ENCODE results near the gene ZNF493.

The ZNF493 gene

DNA sequence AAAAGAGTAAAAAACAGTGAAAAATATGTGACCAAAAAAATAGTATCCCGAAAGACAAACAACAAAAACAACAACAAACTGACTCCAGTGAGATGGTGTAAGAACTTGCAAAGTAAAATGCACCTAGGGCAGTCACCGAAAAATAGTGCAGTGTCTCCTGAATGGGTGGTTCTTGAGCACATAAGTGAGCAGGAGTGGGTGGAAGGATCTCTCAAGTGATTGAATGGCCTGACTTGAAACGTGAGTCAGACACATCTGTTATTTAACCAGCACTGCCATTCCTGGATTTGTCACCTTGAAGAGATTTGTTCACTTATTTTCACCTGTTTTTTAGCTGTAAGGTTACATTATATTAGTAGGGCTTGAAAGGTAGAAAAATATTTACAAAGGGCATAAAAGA is 34.6 kb upstream of the ZNF493 start:
- Histone ChIP-seq H3K27me3 (ENCODE audit: low read length) (no peaks in the 10 kb centered on the region), H3K79me2 (ENCODE audit: insufficient read depth, low read length) (peaks cover 49% of the 10 kb centered on the region), H3K9me2 (replicated peaks; ENCODE audit: insufficient read depth, low read length) (no peaks in the 10 kb centered on the region), H3K4me3 (ENCODE audit: insufficient read depth, low read length, poor library complexity, severe bottlenecking) (no peak overlapping the region), H2AFZ (ENCODE audit: low read depth, low read length, severe bottlenecking) (no peak overlapping the region), H3K9ac (ENCODE audit: low read length) (no peak overlapping the region), H3K36me3 (ENCODE audit: low read length) (peaks cover 58% of the 10 kb centered on the region), H3K4me2 (ENCODE audit: low read depth, low read length, poor library complexity, severe bottlenecking) (no peak overlapping the region), H3K9me3 (ENCODE audit: insufficient read depth, low read length) (no peaks in the 10 kb centered on the region), H3K27ac (ENCODE audit: low read depth, low read length) (no peak overlapping the region), H4K20me1 (ENCODE audit: low read depth, low read length) (no peaks in the 10 kb centered on the region), H3F3A (ENCODE audit: insufficient read depth) (no peaks in the 10 kb centered on the region)
- TF ChIP-seq, protein P1, sequence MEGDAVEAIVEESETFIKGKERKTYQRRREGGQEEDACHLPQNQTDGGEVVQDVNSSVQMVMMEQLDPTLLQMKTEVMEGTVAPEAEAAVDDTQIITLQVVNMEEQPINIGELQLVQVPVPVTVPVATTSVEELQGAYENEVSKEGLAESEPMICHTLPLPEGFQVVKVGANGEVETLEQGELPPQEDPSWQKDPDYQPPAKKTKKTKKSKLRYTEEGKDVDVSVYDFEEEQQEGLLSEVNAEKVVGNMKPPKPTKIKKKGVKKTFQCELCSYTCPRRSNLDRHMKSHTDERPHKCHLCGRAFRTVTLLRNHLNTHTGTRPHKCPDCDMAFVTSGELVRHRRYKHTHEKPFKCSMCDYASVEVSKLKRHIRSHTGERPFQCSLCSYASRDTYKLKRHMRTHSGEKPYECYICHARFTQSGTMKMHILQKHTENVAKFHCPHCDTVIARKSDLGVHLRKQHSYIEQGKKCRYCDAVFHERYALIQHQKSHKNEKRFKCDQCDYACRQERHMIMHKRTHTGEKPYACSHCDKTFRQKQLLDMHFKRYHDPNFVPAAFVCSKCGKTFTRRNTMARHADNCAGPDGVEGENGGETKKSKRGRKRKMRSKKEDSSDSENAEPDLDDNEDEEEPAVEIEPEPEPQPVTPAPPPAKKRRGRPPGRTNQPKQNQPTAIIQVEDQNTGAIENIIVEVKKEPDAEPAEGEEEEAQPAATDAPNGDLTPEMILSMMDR (IDR thresholded peaks at IDR 0.05; ENCODE audit: insufficient read depth, low read length, poor library complexity, severe bottlenecking): no peak
- TF ChIP-seq EZH2phosphoT487 (conservative IDR thresholded peaks at IDR 0.05; ENCODE audit: low read length): no peak

DNA sequence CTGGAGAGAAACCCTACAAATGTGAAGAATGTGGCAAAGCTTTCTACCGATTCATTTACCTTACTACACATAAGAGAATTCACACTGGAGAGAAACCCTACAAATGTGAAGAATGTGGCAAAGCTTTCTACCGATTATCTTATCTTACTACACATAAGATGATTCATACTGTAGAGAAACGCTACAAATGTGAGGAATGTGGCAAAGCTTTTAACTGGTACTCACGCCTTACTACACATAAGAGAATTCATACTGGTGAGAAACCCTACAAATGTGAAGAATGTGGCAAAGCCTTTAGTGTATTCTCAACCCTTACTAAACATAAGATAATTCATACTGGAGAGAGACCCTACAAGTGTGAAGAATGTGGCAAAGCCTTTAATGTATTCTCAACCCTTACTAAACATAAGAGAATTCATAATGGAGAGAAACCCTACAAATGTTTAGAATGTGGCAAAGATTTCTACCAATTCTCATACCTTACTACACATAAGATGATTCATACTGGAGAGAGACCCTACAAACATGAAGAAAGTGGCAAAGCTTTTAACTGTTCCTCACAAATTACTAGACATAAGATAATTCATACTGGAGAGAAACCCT is 12.9 kb upstream of the ZNF493 start:
- Histone ChIP-seq H3F3A (ENCODE audit: insufficient read depth) (0 out of 2 replicates have a peak, but pooled peaks cover 3% of the 10 kb centered on the region), H3K4me2 (ENCODE audit: low read depth, low read length, poor library complexity, severe bottlenecking) (no peak overlapping the region), H3K79me2 (ENCODE audit: insufficient read depth, low read length) (no peaks in the 10 kb centered on the region), H2AFZ (ENCODE audit: low read depth, low read length, severe bottlenecking) (no peak overlapping the region), H3K9me2 (replicated peaks; ENCODE audit: insufficient read depth, low read length) (no peaks in the 10 kb centered on the region), H3K9me3 (ENCODE audit: insufficient read depth, low read length) (peaks cover 61% of the 10 kb centered on the region; the same call in 1 of the 2 replicates), H3K4me3 (ENCODE audit: insufficient read depth, low read length, poor library complexity, severe bottlenecking) (no peak overlapping the region), H3K27me3 (ENCODE audit: low read length) (no peaks in the 10 kb centered on the region), H3K9ac (ENCODE audit: low read length) (no peak overlapping the region), H3K36me3 (ENCODE audit: low read length) (peaks cover 36% of the 10 kb centered on the region), H3K27ac (ENCODE audit: low read depth, low read length) (no peak overlapping the region), H4K20me1 (ENCODE audit: low read depth, low read length) (no peaks in the 10 kb centered on the region)
- TF ChIP-seq, protein P1 (IDR thresholded peaks at IDR 0.05; ENCODE audit: insufficient read depth, low read length, poor library complexity, severe bottlenecking): no peak
- TF ChIP-seq EZH2phosphoT487 (conservative IDR thresholded peaks at IDR 0.05; ENCODE audit: low read length): no peak

DNA sequence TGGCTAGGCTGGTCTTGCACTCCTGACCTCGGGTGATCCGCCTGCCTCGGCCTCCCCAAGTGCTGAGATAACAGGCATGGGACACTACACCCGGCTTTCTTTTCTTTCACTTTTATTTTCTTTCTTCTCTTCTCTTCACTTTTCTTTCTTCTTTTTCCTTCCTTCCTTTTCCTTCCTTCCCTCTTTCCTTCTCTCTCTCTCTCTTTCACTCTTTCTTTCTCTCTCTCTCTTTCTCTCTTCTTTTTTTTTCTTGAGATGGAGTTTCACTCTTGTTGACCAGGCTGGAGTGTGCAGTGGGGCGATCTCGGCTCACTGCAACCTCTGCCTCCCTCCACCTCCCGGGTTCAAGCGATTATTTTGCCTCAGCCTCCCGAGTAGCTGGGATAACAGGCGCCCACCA is 812 bp upstream of the ZNF493 start:
- no peaks in the 10 kb centered on the region for H3K9me2 ChIP-seq (replicated peaks; ENCODE audit: insufficient read depth, low read length)
- no peaks in the 10 kb centered on the region for H3F3A ChIP-seq (ENCODE audit: insufficient read depth)
- TF ChIP-seq, protein P1 (IDR thresholded peaks at IDR 0.05; ENCODE audit: insufficient read depth, low read length, poor library complexity, severe bottlenecking): no peak
- no peak for TF ChIP-seq EZH2phosphoT487 (conservative IDR thresholded peaks at IDR 0.05; ENCODE audit: low read length)
- peaks cover 22% of the 10 kb centered on the region for H3K36me3 ChIP-seq (ENCODE audit: low read length)
- H3K27me3 ChIP-seq (ENCODE audit: low read length): no peaks in the 10 kb centered on the region
- no peak overlapping the region for H3K9ac ChIP-seq (ENCODE audit: low read length)
- H4K20me1 ChIP-seq (ENCODE audit: low read depth, low read length): no peaks in the 10 kb centered on the region
- H3K27ac ChIP-seq (ENCODE audit: low read depth, low read length): no peak overlapping the region
- H3K79me2 ChIP-seq (ENCODE audit: insufficient read depth, low read length): peaks cover 39% of the 10 kb centered on the region
- H3K9me3 ChIP-seq (ENCODE audit: insufficient read depth, low read length): no peaks in the 10 kb centered on the region
- no peak overlapping the region for H3K4me3 ChIP-seq (ENCODE audit: insufficient read depth, low read length, poor library complexity, severe bottlenecking)
- no peak overlapping the region for H3K4me2 ChIP-seq (ENCODE audit: low read depth, low read length, poor library complexity, severe bottlenecking)
- H2AFZ ChIP-seq (ENCODE audit: low read depth, low read length, severe bottlenecking): peak overlapping the region; percentile 42

Data from SU-DHL-6 (cell line).